Progenitor cell of endocrine pancreas (in vitro differentiated cells): ENCODE results near the gene ARIH2. TPM values are rescaled to one million over a fixed set of nuclear protein-coding genes. Genes with fewer than 3 reads are reported as not detected.
"Not testable (repeated sequence)": the region's sequence is repeated elsewhere in the genome, so short reads cannot be mapped to it uniquely, and the experiment has no call there.

Experiments used
- DNase-seq: peaks from one replicate; pipeline ENCODE4 v3.0.0; 2021; ENCODE audit warnings: low spot score; ENCODE audit not compliant: unreplicated experiment
- H3K27ac Mint-ChIP-seq: 2 replicates; pipeline ENCODE4 v1.8.0; 2021; ENCODE audit warnings: mild to moderate bottlenecking, moderate library complexity, mixed read lengths
- H3K27me3 Mint-ChIP-seq: 2 replicates; pipeline ENCODE4 v1.8.0; 2021; ENCODE audit warnings: mixed read lengths
- H3K36me3 Mint-ChIP-seq: 2 replicates; pipeline ENCODE4 v1.8.0; 2022; ENCODE audit warnings: mixed read lengths; ENCODE audit not compliant: insufficient read depth
- H3K4me1 Mint-ChIP-seq: 2 replicates; pipeline ENCODE4 v1.8.0; 2021; ENCODE audit warnings: low read depth, mixed read lengths
- H3K4me3 Mint-ChIP-seq: 2 replicates; pipeline ENCODE4 v1.8.0; 2021; ENCODE audit warnings: low read depth, mild to moderate bottlenecking, moderate library complexity, mixed read lengths
- H3K9me3 Mint-ChIP-seq: 2 replicates; pipeline ENCODE4 v1.8.0; 2021; ENCODE audit warnings: low read depth, mixed read lengths
- CTCF ChIP-seq: fragments of 200-600 bp; sonication (generic); IDR thresholded peaks from one replicate; pipeline ENCODE4 v1.5.0; 2021; ENCODE audit warnings: antibody characterized with exemption, mild to moderate bottlenecking; ENCODE audit not compliant: unreplicated experiment
- total RNA-seq: library from RNA; stranded (reverse); gene quantifications from 2 replicates; pipeline ENCODE4 v1.2.1, GENCODE V29; 2021

Gene ARIH2
- total RNA-seq, 1 donor from 2014 or later: 105 TPM

GRCh38 chr3:49007068-49007770, 88.6 kb downstream of the ARIH2 start, which contains the start of gene WDR6:
Gene WDR6, plus strand, starts transcription at chr3:49007391. Its CDS starts 41 bp downstream, at chr3:49007432.
- Mint-ChIP-seq H3K27ac (peak within 1 kb of the TSS; percentile 100), H3K36me3 (peaks cover 23% of the 10 kb centered on the region), H3K27me3 (peaks cover 8% of the 10 kb centered on the region), H3K4me3 (peak within 1 kb of the TSS; percentile 100), H3K4me1 (peaks cover 23% of the 10 kb centered on the region), H3K9me3 (no peaks in the 10 kb centered on the region)
- peak; percentile 26 for TF ChIP-seq CTCF
- DNase-seq: peak; percentile 92

- peak overlapping the region; percentile 100 for H3K4me3 Mint-ChIP-seq
- peaks cover 4% of the 10 kb centered on the region for H3K27me3 Mint-ChIP-seq
- H3K9me3 Mint-ChIP-seq: no peaks in the 10 kb centered on the region
- peaks cover 23% of the 10 kb centered on the region for H3K4me1 Mint-ChIP-seq
- DNase-seq: peak; percentile 58
- TF ChIP-seq CTCF: no peak
- peaks cover 22% of the 10 kb centered on the region for H3K36me3 Mint-ChIP-seq
- peak overlapping the region; percentile 100 for H3K27ac Mint-ChIP-seq
Observed at GRCh38 chr3:49007771-49008528, 89.3 kb downstream of the ARIH2 start.

- Mint-ChIP-seq H3K27ac (peak overlapping the region; percentile 75), H3K4me3 (peak overlapping the region; percentile 100), H3K36me3 (peaks cover 22% of the 10 kb centered on the region)
Observed at GRCh38 chr3:49008627-49009026, 90.0 kb downstream of the ARIH2 start.

GRCh38 chr3:49009396-49009795, 90.8 kb downstream of the ARIH2 start:
- no peak for DNase-seq
- H3K9me3 Mint-ChIP-seq: no peaks in the 10 kb centered on the region
- peaks cover 23% of the 10 kb centered on the region for H3K36me3 Mint-ChIP-seq
- peaks cover 4% of the 10 kb centered on the region for H3K27me3 Mint-ChIP-seq
- peak overlapping the region; percentile 51 for H3K4me3 Mint-ChIP-seq
- H3K4me1 Mint-ChIP-seq: peaks cover 18% of the 10 kb centered on the region
- no peak overlapping the region for H3K27ac Mint-ChIP-seq
- TF ChIP-seq CTCF: no peak

More at GRCh38 chr3:49008627-49009026, 90.0 kb downstream of the ARIH2 start:
- not testable (repeated sequence) for DNase-seq, H3K9me3 Mint-ChIP-seq, H3K27me3 Mint-ChIP-seq
- peaks cover 23% of the 10 kb centered on the region for H3K4me1 Mint-ChIP-seq

GRCh38 chr3:49012441-49013017, 93.9 kb downstream of the ARIH2 start:
- Mint-ChIP-seq H3K4me1 (peaks cover 12% of the 10 kb centered on the region), H3K36me3 (peaks cover 31% of the 10 kb centered on the region), H3K9me3 (no peaks in the 10 kb centered on the region), H3K27ac (no peak overlapping the region), H3K4me3 (no peak overlapping the region), H3K27me3 (no peaks in the 10 kb centered on the region)
- TF ChIP-seq CTCF: no peak
- no peak for DNase-seq
